HG02642 (cell line): ENCODE results near the gene SLC22A4.

Experiments used
- ATAC-seq: cut with Tn5 transposase; IDR thresholded peaks from one replicate; pipeline ENCODE4 v1.9.1; 2021; ENCODE audit warnings: mild to moderate bottlenecking; ENCODE audit not compliant: unreplicated experiment, poor library complexity

SLC22A4 gene

DNA sequence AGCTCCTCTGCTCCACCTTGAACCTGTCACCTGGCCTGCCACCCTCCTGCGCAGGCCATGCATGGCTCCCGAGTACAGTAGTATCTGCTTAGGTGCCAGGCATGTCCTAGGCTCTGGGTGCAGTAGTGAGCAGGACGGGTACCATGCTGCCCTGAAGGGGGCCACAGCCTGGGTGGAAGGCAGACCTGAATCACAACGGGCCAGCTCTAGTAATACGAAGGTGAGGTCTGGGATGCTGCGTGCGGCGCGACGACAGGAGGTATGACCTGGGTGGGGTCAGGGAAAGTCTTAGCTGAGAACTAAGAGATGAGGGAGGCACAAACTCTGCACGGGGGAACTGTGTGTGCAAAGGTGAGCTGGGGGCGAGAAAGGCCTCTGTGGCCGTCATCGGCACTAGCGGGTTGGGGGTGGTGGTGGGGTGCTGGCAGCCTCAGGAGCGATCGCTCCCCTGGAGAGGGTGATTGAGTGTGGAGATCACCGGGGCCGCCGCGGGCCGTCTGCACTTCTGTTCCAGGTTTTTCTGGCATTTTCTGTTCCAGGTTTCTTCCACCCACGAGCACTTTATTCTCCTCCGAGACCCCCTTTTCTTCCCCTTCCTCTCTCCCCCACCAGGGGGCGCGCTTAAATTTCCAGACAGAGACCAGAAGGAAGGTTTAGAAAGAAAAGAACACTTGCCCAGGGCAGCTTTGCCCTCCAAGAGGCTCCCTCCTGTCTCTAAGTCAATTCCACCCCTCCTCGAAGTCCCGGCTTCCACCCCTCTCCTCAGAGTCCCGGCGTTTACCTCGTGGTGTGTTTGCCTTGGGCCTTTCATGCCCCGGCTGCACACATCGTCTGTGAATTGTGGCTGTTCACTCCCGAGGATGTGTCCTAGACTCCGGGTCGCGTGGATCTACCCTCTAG is 21.6 kb upstream of the SLC22A4 start:
- no peak for ATAC-seq

DNA sequence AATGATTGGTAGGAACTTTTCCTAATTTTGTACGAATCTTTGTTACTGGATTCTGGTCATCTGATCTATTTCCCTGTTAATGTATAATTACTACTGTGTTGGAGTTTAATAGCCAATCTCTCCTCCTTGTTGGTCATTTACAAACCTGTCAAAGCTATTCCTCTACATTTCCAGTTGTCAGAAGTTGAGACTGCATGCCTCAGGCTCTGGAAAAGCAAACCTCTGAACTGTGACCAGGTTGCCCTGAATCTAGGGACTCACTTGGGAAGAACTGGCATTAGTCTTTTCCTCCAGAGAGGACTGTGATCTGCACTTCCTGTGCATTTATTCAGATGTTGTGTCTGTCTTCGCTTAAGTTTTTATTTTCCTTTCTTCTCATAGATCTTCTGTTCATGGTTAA is 20.6 kb upstream of the SLC22A4 start:
- ATAC-seq, result no peak

DNA sequence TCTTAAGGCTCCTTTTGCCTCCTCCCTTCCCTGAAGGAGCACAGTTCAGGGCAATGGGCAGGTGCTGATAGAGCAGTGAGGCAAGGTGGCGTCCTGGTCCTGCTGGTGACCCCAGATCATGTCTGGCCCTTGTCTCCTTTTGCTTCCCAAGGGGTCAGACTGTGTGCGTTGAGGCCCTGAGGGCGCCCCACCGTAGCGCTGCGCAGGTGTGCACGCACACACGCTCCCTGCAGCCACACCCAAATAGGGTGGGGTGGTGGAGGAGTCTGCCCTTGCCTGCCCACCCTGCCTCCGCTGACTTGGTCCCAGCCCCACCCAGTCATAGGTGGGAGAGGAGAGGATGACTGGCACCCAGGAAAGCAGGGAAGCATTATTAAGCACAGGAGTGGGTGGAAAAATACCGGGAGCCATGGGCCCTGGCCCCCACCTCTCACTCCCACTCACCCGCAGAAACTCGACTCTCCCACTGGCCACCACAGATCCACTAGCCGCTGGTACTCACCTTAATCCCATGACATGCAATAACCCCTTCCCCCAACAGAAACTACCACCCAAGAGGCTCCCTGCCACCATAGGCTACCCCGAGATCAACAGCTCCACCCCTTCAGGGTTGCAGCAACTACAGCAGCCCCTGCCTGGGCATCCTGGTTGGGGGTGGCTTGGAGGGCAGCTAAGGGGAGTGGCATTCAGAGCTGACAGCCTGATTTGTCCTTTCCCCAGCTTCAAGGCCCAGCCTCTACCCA is 20.0 kb upstream of the SLC22A4 start:
- no peak for ATAC-seq

DNA sequence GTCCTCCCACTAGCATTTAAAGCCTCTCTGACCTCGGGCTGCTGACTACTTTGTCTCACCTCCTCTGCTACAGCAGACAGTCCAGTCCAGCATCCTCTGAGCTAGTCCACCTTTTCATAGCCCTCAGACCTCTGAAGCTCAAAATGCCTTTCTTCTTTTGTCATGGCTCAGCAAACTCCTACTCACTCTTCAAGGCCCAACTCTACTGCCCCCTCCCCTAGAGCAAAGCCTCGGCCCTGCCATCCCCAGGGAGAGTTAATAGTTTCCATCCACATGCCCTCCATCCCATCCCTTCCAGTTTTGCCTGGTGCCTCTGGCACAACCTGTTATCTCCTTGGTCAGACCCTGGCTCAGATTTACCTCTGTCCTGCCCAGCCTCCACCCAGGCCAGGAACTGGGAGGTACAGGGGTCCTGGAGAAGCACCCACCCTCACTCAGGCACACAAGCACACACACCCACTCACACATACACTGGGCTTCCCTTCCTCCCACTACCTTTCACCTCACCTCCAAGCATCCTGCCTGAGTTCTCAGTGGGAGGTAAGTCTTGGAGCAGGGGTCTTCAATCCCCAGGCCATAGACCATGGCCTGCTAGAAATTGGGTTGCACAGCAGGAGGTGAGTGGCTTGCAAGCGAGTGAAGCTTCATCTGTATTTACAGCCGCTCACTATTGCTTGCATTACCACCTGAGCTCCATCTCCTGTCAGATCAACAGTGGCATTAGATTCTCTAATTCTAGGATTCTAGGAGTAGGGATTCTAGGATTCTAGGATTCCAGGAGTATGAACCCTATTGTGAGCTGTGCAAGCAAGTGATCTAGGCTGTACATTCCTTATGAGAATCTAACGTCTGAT is 18.6 kb upstream of the SLC22A4 start:
- ATAC-seq, result no peak

DNA sequence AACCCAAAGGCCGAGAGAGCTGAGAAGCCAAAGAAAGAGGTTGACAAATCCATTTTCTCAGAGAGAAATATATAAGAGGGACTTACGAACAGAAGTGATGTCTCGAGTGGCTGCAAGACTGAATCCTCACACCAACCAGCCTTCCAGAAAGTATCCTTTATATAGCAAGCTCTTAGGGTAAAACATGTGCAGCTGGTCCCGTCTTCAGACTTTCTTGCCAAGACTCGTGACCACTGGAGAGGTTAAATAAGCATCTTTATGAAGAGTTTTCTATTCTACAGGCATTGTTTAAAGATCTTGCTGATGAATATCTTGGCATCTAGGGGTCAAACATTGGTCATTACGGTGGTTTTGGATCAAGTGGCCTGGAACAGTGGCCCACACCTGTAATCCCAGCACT is 16.9 kb upstream of the SLC22A4 start:
- no peak for ATAC-seq

GRCh38 chr5:132277971-132278853 is 16.0 kb upstream of the SLC22A4 start:
- ATAC-seq, result no peak

DNA sequence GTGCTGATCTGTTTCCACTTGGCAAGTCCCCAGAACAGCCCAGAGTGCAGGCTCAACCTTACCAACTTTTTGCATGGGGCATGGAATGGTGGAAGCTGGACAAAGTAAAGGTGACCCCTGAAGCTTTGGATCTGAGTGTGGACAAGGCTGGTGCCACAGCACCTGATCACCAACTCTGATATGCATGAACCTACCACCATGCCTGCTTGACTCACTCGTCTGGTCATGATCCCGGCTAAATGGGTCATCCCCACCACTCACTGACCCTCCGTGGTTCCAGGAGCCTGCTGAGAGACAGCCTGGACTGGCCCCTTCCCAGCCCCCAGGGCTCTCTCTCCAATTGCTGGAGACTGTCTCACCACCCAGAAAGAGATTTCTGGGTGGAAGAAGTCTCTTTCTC is 14.4 kb upstream of the SLC22A4 start:
- no peak for ATAC-seq

DNA sequence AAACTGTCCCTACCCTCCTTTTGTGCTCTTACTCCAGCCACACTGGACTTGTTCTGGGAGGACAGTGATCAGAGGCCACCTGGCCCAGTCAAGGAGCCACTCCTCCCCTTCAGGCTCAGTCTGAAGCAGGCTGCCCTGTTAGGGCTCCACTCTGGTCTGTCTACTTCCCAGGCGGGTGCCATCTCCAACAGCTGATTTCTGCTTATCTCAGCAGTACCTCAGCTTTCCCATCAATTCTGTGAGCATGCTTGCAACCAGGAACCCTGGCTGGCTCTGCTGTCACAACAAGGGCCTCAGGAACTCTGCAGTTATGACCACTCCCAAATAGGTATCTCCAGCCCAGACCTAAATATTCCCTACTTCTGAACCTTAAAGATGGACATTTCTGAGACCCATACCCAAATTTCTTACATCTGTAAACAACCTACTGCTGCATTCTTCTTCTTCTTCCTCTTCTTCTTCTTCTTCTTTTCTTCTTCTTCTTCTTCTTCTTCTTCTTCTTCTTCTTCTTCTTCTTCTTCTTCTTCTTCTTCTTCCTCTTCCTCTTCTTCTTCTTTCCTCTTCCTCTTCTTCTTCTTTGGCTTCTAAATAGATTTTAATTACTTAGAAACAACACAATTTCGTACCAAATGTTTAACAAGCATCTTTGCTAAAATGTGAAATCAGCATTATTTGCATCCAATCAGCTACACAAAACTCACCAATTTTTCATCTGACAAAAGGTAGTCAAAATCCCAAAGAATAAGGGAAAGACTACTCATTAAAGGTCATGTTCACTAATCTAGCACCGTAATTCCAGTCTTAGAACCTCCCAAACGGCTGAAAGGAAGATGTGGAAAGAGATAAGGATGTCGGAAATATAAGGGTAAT is 13.6 kb upstream of the SLC22A4 start:
- ATAC-seq, result no peak

- no peak for ATAC-seq
Measured at GRCh38 chr5:132281856-132282614, 12.2 kb upstream of the SLC22A4 start.

GRCh38 chr5:132283423-132284043 is 10.7 kb upstream of the SLC22A4 start:
- no peak for ATAC-seq

- ATAC-seq, result no peak
Measured at GRCh38 chr5:132289097-132289496, 5.1 kb upstream of the SLC22A4 start.

- ATAC-seq, result no peak
Measured at GRCh38 chr5:132291026-132291425, 3.2 kb upstream of the SLC22A4 start.

GRCh38 chr5:132293066-132293991 is 865 bp upstream of the SLC22A4 start:
- peak; percentile 41 for ATAC-seq

DNA sequence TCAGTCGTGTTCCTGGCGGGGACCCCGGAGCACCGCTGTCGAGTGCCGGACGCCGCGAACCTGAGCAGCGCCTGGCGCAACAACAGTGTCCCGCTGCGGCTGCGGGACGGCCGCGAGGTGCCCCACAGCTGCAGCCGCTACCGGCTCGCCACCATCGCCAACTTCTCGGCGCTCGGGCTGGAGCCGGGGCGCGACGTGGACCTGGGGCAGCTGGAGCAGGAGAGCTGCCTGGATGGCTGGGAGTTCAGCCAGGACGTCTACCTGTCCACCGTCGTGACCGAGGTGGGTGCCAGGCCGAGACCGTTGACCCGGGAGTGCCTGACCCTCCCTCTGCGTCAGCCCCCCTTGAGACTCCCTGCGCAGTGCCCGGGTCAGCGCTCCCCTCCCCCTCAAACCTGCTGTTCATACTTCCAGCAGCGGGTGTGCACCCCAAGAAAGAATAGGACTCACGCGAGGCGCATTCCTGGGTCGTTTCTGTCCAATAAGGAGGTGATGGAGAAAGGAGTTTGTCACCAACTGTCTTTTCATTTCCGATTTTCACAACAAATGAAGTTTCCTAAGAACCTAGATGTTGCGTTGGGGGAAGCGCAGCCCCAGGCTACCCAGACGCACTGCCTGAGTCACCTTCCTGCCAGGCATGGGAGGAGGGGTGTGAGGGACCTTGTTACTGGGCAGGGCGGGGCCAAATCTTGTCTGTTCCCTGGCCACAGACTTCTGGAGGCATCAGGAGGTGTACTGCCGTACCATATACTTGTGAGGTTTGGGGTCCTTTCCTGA is 722 bp downstream of the SLC22A4 start:
- peak; percentile 5 for ATAC-seq

GRCh38 chr5:132295505-132296411 is 1.6 kb downstream of the SLC22A4 start:
- no peak for ATAC-seq
